ENCODE data around the gene IER5L.

GRCh38 chr9:129162497-129163197, 15.4 kb downstream of the IER5L start:
- no peak for TF ChIP-seq POLR2AphosphoS5 (IDR thresholded peaks at IDR 0.05; ENCODE audit: low read depth, low read length)
- no peak for TF ChIP-seq POLR2A (IDR thresholded peaks at IDR 0.05; ENCODE audit: low read depth, low read length)
